GM23248 (cell line): ENCODE results near the gene CYP1A1. TPM values are rescaled to one million over a fixed set of nuclear protein-coding genes. Genes with fewer than 3 reads are reported as not detected.

Source experiments
- DNase-seq: peaks from one replicate; pipeline ENCODE4 v3.0.0-alpha.2; 2015
- H2AFZ ChIP-seq: fragments of 200-600 bp; sonication (generic); 2 replicates; pipeline ENCODE4 v1.6.1; 2016; ENCODE audit warnings: antibody characterized with exemption
- H3F3A ChIP-seq: fragments of 200-600 bp; sonication (generic); 2 replicates; pipeline ENCODE4 v1.6.1; 2016; ENCODE audit warnings: mild to moderate bottlenecking, antibody characterized with exemption, mixed run types; ENCODE audit not compliant: insufficient read depth
- H3K27ac ChIP-seq: fragments of 200-600 bp; sonication (generic); 2 replicates; pipeline ENCODE4 v1.5.1; 2016; ENCODE audit warnings: mild to moderate bottlenecking
- H3K27me3 ChIP-seq: fragments of 200-600 bp; sonication (generic); replicated peaks from 2 replicates; pipeline ENCODE4 v1.6.1; 2016; ENCODE audit warnings: mild to moderate bottlenecking; ENCODE audit not compliant: insufficient read depth
- H3K36me3 ChIP-seq: fragments of 200-600 bp; sonication (generic); 2 replicates; pipeline ENCODE4 v1.6.1; 2016; ENCODE audit warnings: low read depth, mild to moderate bottlenecking
- H3K4me1 ChIP-seq: fragments of 200-600 bp; sonication (generic); 2 replicates; pipeline ENCODE4 v1.6.1; 2016; ENCODE audit warnings: mild to moderate bottlenecking; ENCODE audit not compliant: insufficient read depth
- H3K4me2 ChIP-seq: fragments of 200-600 bp; sonication (generic); one replicate; pipeline ENCODE4 v1.6.1; 2016; ENCODE audit warnings: mild to moderate bottlenecking; ENCODE audit not compliant: unreplicated experiment
- H3K4me3 ChIP-seq: fragments of 200-600 bp; sonication (generic); 2 replicates; pipeline ENCODE4 v1.5.1; 2016; ENCODE audit warnings: mild to moderate bottlenecking
- H3K79me2 ChIP-seq: fragments of 200-600 bp; sonication (generic); 2 replicates; pipeline ENCODE4 v1.6.1; 2016; ENCODE audit warnings: mild to moderate bottlenecking; ENCODE audit not compliant: insufficient read depth
- H3K9ac ChIP-seq: fragments of 200-600 bp; sonication (generic); 2 replicates; pipeline ENCODE4 v1.6.1; 2016; ENCODE audit warnings: mild to moderate bottlenecking
- H3K9me2 ChIP-seq: fragments of 200-600 bp; sonication (generic); 2 replicates; pipeline ENCODE4 v1.6.1; 2016; ENCODE audit warnings: mixed run types, mild to moderate bottlenecking, moderate library complexity; ENCODE audit not compliant: insufficient read depth
- H3K9me3 ChIP-seq: fragments of 200-600 bp; sonication (generic); one replicate; pipeline ENCODE4 v1.6.1; 2017; ENCODE audit warnings: low read depth
- H4K20me1 ChIP-seq: fragments of 200-600 bp; sonication (generic); 2 replicates; pipeline ENCODE4 v1.6.0; 2016; ENCODE audit not compliant: insufficient read depth
- EZH2 ChIP-seq: fragments of 200-600 bp; sonication (generic); IDR thresholded peaks from 2 replicates; pipeline ENCODE4 v1.6.1; 2018; ENCODE audit warnings: antibody characterized with exemption, mild to moderate bottlenecking; ENCODE audit not compliant: insufficient read depth, poor library complexity, severe bottlenecking
- EZH2phosphoT487 ChIP-seq: fragments of 200-600 bp; sonication (generic); IDR thresholded peaks from 2 replicates; pipeline ENCODE4 v1.6.1; 2018; ENCODE audit warnings: antibody characterized with exemption, moderate library complexity, mild to moderate bottlenecking, low read depth; ENCODE audit not compliant: insufficient read depth
- WGBS, 2 experiments: methylation state at CpG; one replicate each; pipeline ENCODE4 v1.1.6; 2015 to 2017; ENCODE audit warnings: low lambda C conversion rate in 2 of 2, low coverage in 1 of 2; ENCODE audit errors: missing lambda C conversion rate in 2 of 2; 5-methylcytosine and 5-hydroxymethylcytosine counted together
- in situ Hi-C: fragments of 300-500 bp; cut with MboI; formaldehyde crosslinking; loops from 2 replicates; pipeline ENCODE4 v1.15.0; 2020
- polyA plus RNA-seq: library from polyadenylated mRNA; unstranded; fragments of >200 nt; fragmentation: Nextera tagmentation; extraction: Ambion mirVana; gene quantifications from 2 replicates; pipeline ENCODE4 v1.2.1, GENCODE V29; 2016
- total RNA-seq: library from RNA; depleted of rRNA; stranded (reverse); fragments of >200 nt; shearing (Covaris generic); gene quantifications from 2 replicates; pipeline ENCODE4 v1.2.3, GENCODE V29; 2014

CYP1A1 gene
- total and polyA plus RNA-seq, 2 experiments from 2014 or later = not detected

DNA sequence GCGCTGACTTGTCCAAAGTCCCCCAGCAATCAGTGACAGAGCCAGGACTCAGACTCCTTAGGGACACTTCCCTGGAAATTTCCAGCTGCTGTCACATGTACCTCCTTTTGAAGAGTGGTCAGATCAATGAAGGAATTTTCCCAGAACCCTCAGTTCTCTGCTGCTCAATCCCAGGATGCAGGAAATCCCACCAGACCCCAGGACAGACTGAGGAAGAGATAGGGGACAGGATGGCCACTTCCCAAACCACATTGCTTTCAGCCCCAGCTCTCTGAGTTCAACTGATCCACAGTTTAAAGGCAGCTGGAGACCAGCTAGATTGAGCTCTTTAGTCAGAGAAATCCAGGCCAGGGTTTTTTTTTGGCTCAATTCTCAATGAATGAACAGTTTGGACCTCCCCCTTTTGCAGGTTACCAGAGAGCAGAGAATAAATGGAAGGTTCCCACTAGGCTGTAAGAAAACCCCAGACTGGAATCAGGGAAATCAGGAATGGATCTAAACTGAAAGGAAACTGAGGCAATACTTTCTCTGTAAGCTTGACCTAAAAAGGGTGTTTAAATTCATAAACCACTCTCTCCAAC is 1.5 kb downstream of the CYP1A1 start:
- 56 to 78% methylated on average over 1 of the region's 1 CpG for WGBS, 2 experiments
- H3K27me3 ChIP-seq = peaks cover 52% of the 10 kb centered on the region

DNA sequence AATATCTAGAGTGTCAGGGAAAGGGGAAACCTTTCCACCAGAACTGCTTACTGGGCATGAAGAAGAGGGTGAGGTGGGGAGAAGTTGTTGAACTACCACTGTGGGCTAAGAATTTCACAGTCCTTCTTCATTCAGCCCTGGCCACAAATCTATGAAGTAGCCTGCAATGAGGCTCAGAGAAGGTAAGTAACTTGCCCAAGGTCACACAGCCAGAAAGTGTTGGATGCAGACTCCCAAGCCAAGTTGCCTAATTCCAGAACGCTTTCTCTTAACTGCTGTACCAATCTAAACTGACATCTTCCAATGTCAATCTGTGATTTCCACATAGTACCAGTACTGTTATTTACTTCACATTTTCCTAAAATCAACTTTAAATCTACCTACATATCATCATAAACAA is 2.1 kb downstream of the CYP1A1 start:
- H3K27ac ChIP-seq = no peak overlapping the region
- H3K9me2 ChIP-seq = no peaks in the 10 kb centered on the region
- no peaks in the 10 kb centered on the region for H3K4me1 ChIP-seq
- in situ Hi-C loops = no loop called here
- H3K4me3 ChIP-seq = no peak overlapping the region
- H3K4me2 ChIP-seq = no peak overlapping the region
- H4K20me1 ChIP-seq = no peaks in the 10 kb centered on the region
- no peak overlapping the region for H2AFZ ChIP-seq
- TF ChIP-seq EZH2phosphoT487 (no peak), EZH2 (no peak)
- peaks cover 52% of the 10 kb centered on the region for H3K27me3 ChIP-seq
- H3K36me3 ChIP-seq = no peaks in the 10 kb centered on the region
- no peaks in the 10 kb centered on the region for H3K79me2 ChIP-seq
- H3K9me3 ChIP-seq = no peaks in the 10 kb centered on the region
- DNase-seq = no peak
- 79 to 84% methylated on average over 1 of the region's 1 CpG for WGBS, 2 experiments
- no peaks in the 10 kb centered on the region for H3F3A ChIP-seq
- H3K9ac ChIP-seq = no peak overlapping the region

More for the DNA sequence above, 1.5 kb downstream of the CYP1A1 start:
- DNase-seq = peak; percentile 58
- no peak overlapping the region for H3K27ac ChIP-seq
- H3F3A ChIP-seq = no peaks in the 10 kb centered on the region
- H4K20me1 ChIP-seq = no peaks in the 10 kb centered on the region
- no peak for TF ChIP-seq EZH2phosphoT487
- TF ChIP-seq EZH2 = no peak
- H3K9me3 ChIP-seq = no peaks in the 10 kb centered on the region
- no peaks in the 10 kb centered on the region for H3K36me3 ChIP-seq
- H3K9ac ChIP-seq = no peak overlapping the region
- no peak overlapping the region for H2AFZ ChIP-seq
- H3K4me3 ChIP-seq = no peak overlapping the region
- H3K9me2 ChIP-seq = no peaks in the 10 kb centered on the region
- H3K79me2 ChIP-seq = no peaks in the 10 kb centered on the region
- H3K4me1 ChIP-seq = no peaks in the 10 kb centered on the region
- in situ Hi-C loops = no loop called here
- no peak overlapping the region for H3K4me2 ChIP-seq

DNA sequence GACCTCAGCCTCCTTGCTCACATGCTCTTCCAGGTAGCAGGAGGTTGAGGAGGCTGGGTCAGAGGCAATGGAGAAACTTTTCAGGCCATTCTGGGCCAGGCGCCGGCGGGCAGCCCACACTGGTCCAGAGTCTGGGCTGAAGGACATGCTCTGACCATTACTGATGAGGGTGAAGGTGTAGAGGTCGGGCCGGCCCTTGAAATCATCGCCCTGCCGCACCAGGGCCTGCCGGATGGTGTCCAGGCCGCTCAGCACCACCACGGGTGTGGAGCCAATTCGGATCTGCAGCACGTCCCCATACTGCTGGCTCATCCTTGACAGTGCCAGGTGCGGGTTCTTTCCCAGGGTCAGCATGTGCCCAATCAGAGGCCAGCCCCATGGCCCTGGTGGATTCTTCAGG is 2.7 kb downstream of the CYP1A1 start:
- Histone ChIP-seq H2AFZ (no peak overlapping the region), H3K9ac (no peak overlapping the region), H3K4me1 (no peaks in the 10 kb centered on the region), H3K9me2 (no peaks in the 10 kb centered on the region), H3K36me3 (no peaks in the 10 kb centered on the region), H3K27ac (no peak overlapping the region), H3K27me3 (peaks cover 47% of the 10 kb centered on the region), H3F3A (no peaks in the 10 kb centered on the region), H4K20me1 (no peaks in the 10 kb centered on the region), H3K79me2 (no peaks in the 10 kb centered on the region), H3K4me2 (no peak overlapping the region), H3K9me3 (no peaks in the 10 kb centered on the region), H3K4me3 (no peak overlapping the region)
- no peak for DNase-seq
- TF ChIP-seq EZH2 = no peak
- in situ Hi-C loops = no loop called here
- WGBS, 2 experiments = 55 to 59% methylated on average over 6 to 13 of the region's 13 CpGs

DNA sequence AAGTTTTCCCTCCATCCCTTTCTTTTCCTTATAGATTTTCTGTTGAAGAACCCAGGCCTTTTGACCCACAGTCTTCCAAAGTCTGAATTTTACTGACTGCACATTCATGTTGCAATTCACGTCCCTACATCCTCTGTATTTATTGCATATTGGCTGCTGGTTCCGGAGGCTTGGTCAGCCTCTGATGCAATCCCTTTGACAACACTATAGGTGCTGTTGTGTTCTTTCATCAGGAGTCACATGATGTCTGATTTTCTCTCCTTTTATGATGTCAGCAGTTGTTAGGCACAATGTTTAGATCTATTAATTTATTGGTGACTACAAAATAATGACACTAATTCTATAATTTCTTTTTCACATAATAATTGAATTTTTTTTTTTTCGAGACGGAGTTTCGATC is 8.7 kb downstream of the CYP1A1 start:
- Histone ChIP-seq H3K79me2 (no peaks in the 10 kb centered on the region), H3K9me3 (no peaks in the 10 kb centered on the region), H3K9me2 (no peaks in the 10 kb centered on the region), H3K27me3 (0 out of 2 replicates have a peak, but pooled peaks cover 3% of the 10 kb centered on the region), H3K4me2 (no peak overlapping the region), H3K4me3 (no peak overlapping the region), H3K9ac (no peak overlapping the region), H4K20me1 (no peaks in the 10 kb centered on the region), H3F3A (no peaks in the 10 kb centered on the region), H2AFZ (no peak overlapping the region), H3K36me3 (no peaks in the 10 kb centered on the region), H3K27ac (no peak overlapping the region), H3K4me1 (no peaks in the 10 kb centered on the region)
- TF ChIP-seq EZH2phosphoT487 (no peak), EZH2 (no peak)
- no peak for DNase-seq
- in situ Hi-C loops = no loop called here
- 77 to 81% methylated on average over 5 of the region's 5 CpGs for WGBS, 2 experiments

DNA sequence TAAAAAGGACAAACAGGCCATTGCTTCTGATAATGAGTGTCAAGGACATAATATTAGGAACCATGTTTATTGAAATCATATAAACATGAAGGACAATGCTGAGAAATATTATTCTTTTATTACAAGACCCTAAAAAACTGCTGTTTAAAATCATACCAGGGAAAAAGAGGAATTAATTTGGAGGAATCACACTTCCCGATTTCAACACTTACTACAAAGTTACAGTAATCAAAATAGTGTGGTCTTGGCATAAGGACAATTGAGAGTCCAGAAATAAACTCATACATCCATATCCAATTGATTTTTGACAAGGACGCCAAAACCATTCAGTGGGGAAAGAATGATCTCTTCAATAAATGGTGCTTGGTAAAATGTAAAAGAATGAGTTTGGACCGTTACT is 13.0 kb downstream of the CYP1A1 start:
- H3K4me2 ChIP-seq = no peak overlapping the region
- H3K79me2 ChIP-seq = no peaks in the 10 kb centered on the region
- H3K9me2 ChIP-seq = no peaks in the 10 kb centered on the region
- no peak overlapping the region for H3K9ac ChIP-seq
- H3K27me3 ChIP-seq = peaks cover 9% of the 10 kb centered on the region; the same call in 1 of the 2 replicates
- no peaks in the 10 kb centered on the region for H3K4me1 ChIP-seq
- no peaks in the 10 kb centered on the region for H4K20me1 ChIP-seq
- no peak for TF ChIP-seq EZH2
- no peak for TF ChIP-seq EZH2phosphoT487
- no peak overlapping the region for H3K27ac ChIP-seq
- in situ Hi-C loops = no loop called here
- WGBS, 2 experiments = 23 to 26% methylated on average over 3 of the region's 3 CpGs
- H3K4me3 ChIP-seq = no peak overlapping the region
- no peaks in the 10 kb centered on the region for H3K36me3 ChIP-seq
- H3K9me3 ChIP-seq = no peaks in the 10 kb centered on the region
- no peaks in the 10 kb centered on the region for H3F3A ChIP-seq
- no peak for DNase-seq
- H2AFZ ChIP-seq = no peak overlapping the region
